Activated effector memory CD4-positive, alpha-beta T cell treated with anti-CD3 and anti-CD28 coated beads, Interleukin-2, amount 50 U/mL, for 16 hours (primary cell): ENCODE measurements around the gene MAP2K1.
A peak's percentile ranks its signal among the peaks of the same experiment; 100 is the strongest.
"Not testable (repeated sequence)": the region's sequence is repeated elsewhere in the genome, so short reads cannot be mapped to it uniquely, and the experiment has no call there.

Experiments
- DNase-seq: peaks from one replicate; pipeline ENCODE4 v3.0.0-alpha.2; 2020

The MAP2K1 gene

GRCh38 chr15:66481107-66481856 is 94.6 kb downstream of the MAP2K1 start:
- no peak for DNase-seq

DNA sequence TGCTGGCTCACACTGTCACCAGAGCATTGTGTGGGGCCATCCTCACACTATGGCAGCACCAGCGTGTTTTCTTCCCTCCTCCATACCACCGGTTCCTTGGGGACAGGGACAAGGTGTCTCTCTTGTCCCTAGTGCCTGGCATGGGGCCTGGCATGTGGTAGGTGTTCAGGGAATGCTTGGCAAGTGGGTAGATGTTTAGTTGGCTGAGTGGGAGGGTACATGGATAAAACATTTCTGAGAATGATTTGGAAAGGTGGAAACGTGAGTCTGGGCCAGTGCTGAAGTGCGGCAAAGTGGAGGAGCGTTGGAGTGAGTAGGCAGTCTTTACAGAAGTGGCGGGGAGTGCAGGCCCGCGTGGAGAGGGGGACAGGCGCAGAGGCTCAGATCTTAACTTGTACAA is 95.8 kb downstream of the MAP2K1 start:
- no peak for DNase-seq

DNA sequence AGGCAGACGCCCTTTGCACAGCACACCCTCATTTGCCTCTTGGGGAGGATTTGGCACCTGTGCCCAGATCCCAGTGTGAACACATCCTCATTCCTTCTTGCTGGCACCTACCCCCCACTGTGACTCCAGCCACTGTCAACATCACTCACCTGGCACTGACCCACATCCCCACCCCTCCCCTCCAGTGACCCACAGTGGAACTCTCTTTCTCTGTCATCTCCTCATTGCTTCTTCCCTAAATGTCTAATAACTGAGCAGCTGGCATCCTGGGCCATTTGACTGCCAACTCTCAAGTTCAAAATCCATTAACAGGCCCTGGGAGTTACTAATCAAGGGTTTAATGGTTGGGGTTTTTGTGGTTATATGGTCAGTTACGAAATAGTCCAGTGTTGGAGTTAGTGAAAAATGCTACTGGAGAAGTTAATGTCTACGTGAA is 96.4 kb downstream of the MAP2K1 start:
- no peak for DNase-seq

GRCh38 chr15:66484539-66485112 is 97.9 kb downstream of the MAP2K1 start:
- no peak for DNase-seq

- DNase-seq: no peak
These were observed 100.2 kb downstream of the MAP2K1 start for GRCh38 chr15:66486887-66487286.

DNA sequence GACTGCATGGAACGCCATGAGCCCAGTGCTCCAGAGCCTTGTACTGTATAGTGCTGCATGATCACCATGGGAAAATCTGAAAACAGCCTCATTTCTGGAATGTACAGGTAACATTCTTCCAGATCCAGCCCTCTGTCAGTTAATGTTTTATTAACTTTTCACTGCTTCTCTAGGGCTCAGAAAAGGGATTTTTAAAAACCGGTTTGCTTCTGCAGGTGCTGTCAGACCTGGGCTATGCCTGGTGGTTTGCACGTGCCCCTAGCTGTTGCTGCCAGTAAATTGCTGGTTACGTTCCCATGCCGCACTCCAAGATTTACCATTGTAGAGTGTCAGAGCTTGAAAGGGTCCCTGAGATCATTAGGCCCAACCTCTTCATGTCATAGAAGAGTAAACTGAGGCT is 101.8 kb downstream of the MAP2K1 start:
- DNase-seq: no peak

- no peak for DNase-seq
These were observed 102.6 kb downstream of the MAP2K1 start for GRCh38 chr15:66489179-66489791.

- DNase-seq: no peak
These were observed 105.1 kb downstream of the MAP2K1 start for GRCh38 chr15:66491846-66492245.

GRCh38 chr15:66494262-66494661 is 107.5 kb downstream of the MAP2K1 start:
- no peak for DNase-seq

DNA sequence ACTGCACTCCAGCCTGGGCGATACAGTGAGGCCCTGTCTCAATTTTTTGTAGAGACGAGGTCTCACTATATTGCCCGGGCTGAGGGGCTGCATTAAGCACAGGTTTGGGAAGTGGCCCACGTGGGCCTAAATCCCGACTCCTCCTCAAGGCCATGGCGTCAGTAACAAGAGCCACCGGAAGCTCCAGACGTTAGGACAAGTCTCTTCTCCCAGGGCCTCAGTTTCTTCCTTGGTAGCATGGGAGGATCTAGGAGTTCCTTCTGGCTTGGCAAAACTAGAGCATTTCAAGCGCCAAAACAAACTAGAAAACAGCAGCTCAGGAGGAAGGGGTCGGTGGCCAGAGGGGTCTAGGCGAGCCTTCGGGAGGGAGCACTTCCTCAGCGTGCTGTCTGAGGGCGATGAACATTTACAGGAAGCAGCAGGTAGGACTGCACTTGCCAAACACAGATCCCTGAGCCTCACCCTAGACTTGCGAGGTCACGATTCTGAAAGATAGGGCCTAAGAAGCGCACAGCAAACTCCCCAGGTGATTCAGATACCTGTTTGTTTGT is 110.3 kb downstream of the MAP2K1 start:
- DNase-seq: no peak

GRCh38 chr15:66497502-66498455 is 111.1 kb downstream of the MAP2K1 start, which contains the start of gene SNAPC5:
SNAPC5 (minus strand) TSS chr15:66497762; CDS start chr15:66497731, 31 bp downstream.
- DNase-seq: peak; percentile 99

DNA sequence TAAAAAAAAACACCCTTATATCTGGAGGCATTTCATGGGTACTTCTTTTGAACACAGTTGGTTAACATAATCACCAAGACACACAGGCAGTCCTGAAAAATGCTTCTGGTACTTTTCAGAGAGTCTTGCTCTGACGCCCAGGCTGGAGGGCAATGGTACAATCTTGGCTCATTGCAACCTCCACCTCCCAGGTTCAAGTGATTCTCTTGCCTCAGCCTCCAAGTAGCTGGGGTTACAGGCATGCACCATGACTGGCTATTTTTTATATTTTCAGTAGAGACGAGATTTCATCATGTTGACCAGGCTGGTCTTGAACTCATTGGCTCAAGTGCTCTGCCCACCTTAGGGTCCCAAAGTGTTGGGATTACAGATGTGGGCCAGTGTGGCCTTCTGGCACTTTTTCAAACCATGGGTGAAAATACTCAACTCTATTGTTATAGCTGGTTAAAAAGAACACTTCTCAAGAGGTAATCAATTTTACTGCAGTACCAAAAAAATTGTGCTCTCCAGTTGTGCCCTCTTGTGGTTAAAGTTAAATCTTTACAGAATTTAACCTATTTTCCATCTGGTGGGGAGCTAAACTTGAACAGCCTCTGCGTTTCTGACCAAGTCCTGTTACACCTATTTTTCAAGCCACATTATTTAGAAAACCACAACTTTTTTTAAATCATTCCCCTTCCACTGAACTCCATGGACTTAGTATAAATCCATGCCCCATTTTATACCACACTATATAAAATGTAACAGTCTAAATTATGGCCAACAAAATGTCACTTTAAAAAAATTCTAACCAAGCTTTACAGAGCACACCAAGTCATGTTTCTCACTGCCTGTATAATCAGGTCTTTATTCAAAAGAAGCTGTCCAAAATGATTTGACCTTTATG is 112.0 kb downstream of the MAP2K1 start:
- DNase-seq: peak; percentile 39

- not testable (repeated sequence) for DNase-seq
These were observed 113.6 kb downstream of the MAP2K1 start for GRCh38 chr15:66500346-66500745.

DNA sequence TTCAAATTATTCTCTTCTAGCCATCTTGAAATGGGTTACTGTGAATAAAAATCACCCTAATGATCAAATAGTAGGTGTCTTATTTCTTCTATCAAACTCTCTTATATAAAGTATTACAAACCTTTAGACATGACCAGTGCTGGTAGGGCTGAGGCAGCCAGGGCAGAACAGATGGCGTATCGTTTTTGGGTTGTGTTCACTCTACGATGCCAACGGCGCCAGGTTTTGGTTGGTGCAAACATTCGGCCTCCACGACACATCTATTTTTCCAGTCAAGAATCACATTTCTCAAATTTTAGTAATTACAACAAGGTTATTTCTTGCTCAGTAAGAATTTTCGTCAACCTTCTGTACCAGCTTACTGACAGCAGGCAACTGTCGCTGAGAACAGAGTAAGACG is 115.8 kb downstream of the MAP2K1 start:
- DNase-seq: no peak

GRCh38 chr15:66503041-66503648 is 116.4 kb downstream of the MAP2K1 start:
- not testable (repeated sequence) for DNase-seq

GRCh38 chr15:66503780-66504562 is 117.3 kb downstream of the MAP2K1 start:
- DNase-seq: no peak

GRCh38 chr15:66504563-66505429 is 118.1 kb downstream of the MAP2K1 start, which contains the start of the genes RPL4 and ZWILCH:
RPL4 (minus strand) TSS chr15:66504855; CDS start chr15:66504790, 65 bp downstream.
ZWILCH (plus strand) TSS chr15:66505326; CDS start chr15:66505339, 13 bp downstream.
- peak; percentile 94 for DNase-seq

- DNase-seq: no peak
These were observed 118.7 kb downstream of the MAP2K1 start for GRCh38 chr15:66505430-66505811.

DNA sequence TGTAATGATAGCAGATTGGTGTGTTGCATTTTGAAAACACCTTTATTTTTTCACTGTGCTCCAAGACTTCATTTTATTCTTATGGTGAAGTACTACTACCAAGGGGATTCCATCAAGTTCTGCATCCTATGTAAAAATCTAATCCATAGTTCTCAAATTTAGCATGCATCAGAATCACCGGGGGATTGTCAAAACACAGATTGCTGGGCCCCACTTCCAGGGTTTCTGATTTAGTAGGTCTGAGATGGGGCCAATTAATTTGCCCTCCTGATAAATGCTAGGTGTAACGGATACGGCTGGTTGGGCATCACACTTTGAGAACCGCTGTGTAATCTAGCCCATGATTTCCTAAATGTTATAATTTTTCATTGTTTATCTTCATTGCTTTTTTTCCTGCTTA is 119.1 kb downstream of the MAP2K1 start:
- DNase-seq: no peak
